Neural progenitor cell (in vitro differentiated cells): Measurements from ENCODE around the gene SCG2. TPM values are rescaled to one million over a fixed set of nuclear protein-coding genes. Genes with fewer than 3 reads are reported as not detected.
A peak's percentile ranks its signal among the peaks of the same experiment; 100 is the strongest.
"Not testable (repeated sequence)": the region's sequence is repeated elsewhere in the genome, so short reads cannot be mapped to it uniquely, and the experiment has no call there.

ENCODE experiments used
- DNase-seq: peaks from one replicate; pipeline ENCODE4 v3.0.0-alpha.2; 2016; ENCODE audit warnings: low spot score
- H2AFZ ChIP-seq: fragments of 200-600 bp; sonication (generic); replicated peaks from 2 replicates; pipeline ENCODE4 v1.6.1; 2016; ENCODE audit warnings: antibody characterized with exemption
- H3F3A ChIP-seq: fragments of 200-600 bp; sonication (generic); 2 replicates; pipeline ENCODE4 v1.6.1; 2016; ENCODE audit warnings: antibody characterized with exemption, low read depth
- H3K27ac ChIP-seq: fragments of 200-600 bp; sonication (generic); 2 replicates; pipeline ENCODE4 v1.5.1; 2016; ENCODE audit warnings: mild to moderate bottlenecking
- H3K27me3 ChIP-seq: fragments of 200-600 bp; sonication (generic); 2 replicates; pipeline ENCODE4 v1.6.1; 2016; ENCODE audit warnings: mild to moderate bottlenecking, moderate library complexity
- H3K36me3 ChIP-seq: fragments of 200-600 bp; sonication (generic); 2 replicates; pipeline ENCODE4 v1.5.1; 2016
- H3K4me1 ChIP-seq: fragments of 200-600 bp; sonication (generic); 2 replicates; pipeline ENCODE4 v1.6.1; 2016; ENCODE audit warnings: mixed run types
- H3K4me2 ChIP-seq: fragments of 200-600 bp; sonication (generic); 2 replicates; pipeline ENCODE4 v1.6.1; 2016
- H3K4me3 ChIP-seq: fragments of 200-600 bp; sonication (generic); 2 replicates; pipeline ENCODE4 v1.5.1; 2016
- H3K79me2 ChIP-seq: fragments of 200-600 bp; sonication (generic); 2 replicates; pipeline ENCODE4 v1.6.1; 2016; ENCODE audit warnings: low read depth
- H3K9ac ChIP-seq: fragments of 200-600 bp; sonication (generic); 2 replicates; pipeline ENCODE4 v1.6.1; 2016
- H3K9me3 ChIP-seq: fragments of 200-600 bp; sonication (generic); 2 replicates; pipeline ENCODE4 v1.5.1; 2016; ENCODE audit warnings: low read depth
- H4K20me1 ChIP-seq: fragments of 200-600 bp; sonication (generic); 2 replicates; pipeline ENCODE4 v1.6.1; 2016; ENCODE audit warnings: low read depth
- H3K27ac Mint-ChIP-seq: 3 replicates; pipeline ENCODE4 v1.8.0; 2021; ENCODE audit warnings: mixed read lengths
- H3K27me3 Mint-ChIP-seq: 2 replicates; pipeline ENCODE4 v1.8.0; 2022; ENCODE audit warnings: low read depth, mild to moderate bottlenecking, inconsistent platforms, moderate library complexity, mixed read lengths; ENCODE audit not compliant: insufficient read depth
- H3K36me3 Mint-ChIP-seq: 3 replicates; pipeline ENCODE4 v1.8.0; 2021; ENCODE audit warnings: mixed read lengths
- H3K4me1 Mint-ChIP-seq: 3 replicates; pipeline ENCODE4 v1.8.0; 2021; ENCODE audit warnings: mixed read lengths
- H3K4me3 Mint-ChIP-seq: 3 replicates; pipeline ENCODE4 v1.8.0; 2021; ENCODE audit warnings: mild to moderate bottlenecking, moderate library complexity, mixed read lengths
- H3K9me3 Mint-ChIP-seq: 3 replicates; pipeline ENCODE4 v1.8.0; 2020; ENCODE audit warnings: mixed read lengths
- EZH2 ChIP-seq: fragments of 200-600 bp; sonication (generic); IDR thresholded peaks from 2 replicates; pipeline ENCODE4 v1.6.1; 2017; ENCODE audit warnings: antibody characterized with exemption, mild to moderate bottlenecking, moderate library complexity
- EZH2phosphoT487 ChIP-seq: fragments of 200-600 bp; sonication (generic); IDR thresholded peaks from 2 replicates; pipeline ENCODE4 v1.6.1; 2017; ENCODE audit warnings: antibody characterized with exemption
- total RNA-seq: library from RNA; depleted of rRNA; stranded (reverse); fragments of >200 nt; gene quantifications from 2 replicates; pipeline ENCODE4 v1.2.3, GENCODE V29; 2015; ENCODE audit warnings: low replicate concordance
- TF ChIP-seq, protein P1 (sequence below): fragments of 200-600 bp; sonication (generic); IDR thresholded peaks from 2 replicates; pipeline ENCODE4 v1.5.1; 2017; ENCODE audit warnings: antibody characterized with exemption, mild to moderate bottlenecking

Gene SCG2
- total RNA-seq, 1 donor from 2014 or later, result 0.04 TPM

DNA sequence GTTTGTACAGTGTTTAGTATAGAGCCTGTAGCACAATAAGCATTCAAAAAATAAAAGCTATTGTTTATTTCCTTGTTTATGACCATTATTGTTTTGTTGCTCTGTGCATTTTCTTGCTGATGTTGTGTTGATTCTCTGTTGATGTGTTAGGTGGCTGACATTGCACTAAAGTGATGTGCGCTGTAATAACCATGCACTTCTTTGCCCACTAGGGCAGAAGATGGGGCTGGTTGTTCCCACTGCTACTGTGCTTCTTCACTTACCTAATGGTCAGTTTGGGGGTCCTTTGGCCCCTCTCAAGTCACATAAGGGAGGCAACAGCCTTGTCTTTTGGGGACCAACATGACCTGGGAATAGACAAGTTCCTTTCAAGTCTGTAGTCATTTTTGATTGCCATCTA lies 6.0 kb downstream of the SCG2 start:
- DNase-seq, result no peak
- Histone ChIP-seq H3F3A (no peaks in the 10 kb centered on the region), H3K79me2 (no peaks in the 10 kb centered on the region), H2AFZ (no peak overlapping the region), H3K9me3 (no peaks in the 10 kb centered on the region), H3K4me2 (no peak overlapping the region), H3K9ac (no peak overlapping the region), H3K4me1 (no peaks in the 10 kb centered on the region), H3K4me3 (no peak overlapping the region), H4K20me1 (no peaks in the 10 kb centered on the region), H3K27me3 (peaks cover 4% of the 10 kb centered on the region), H3K36me3 (no peaks in the 10 kb centered on the region), H3K27ac (no peak overlapping the region)
- no peak for TF ChIP-seq EZH2
- TF ChIP-seq, protein P1, sequence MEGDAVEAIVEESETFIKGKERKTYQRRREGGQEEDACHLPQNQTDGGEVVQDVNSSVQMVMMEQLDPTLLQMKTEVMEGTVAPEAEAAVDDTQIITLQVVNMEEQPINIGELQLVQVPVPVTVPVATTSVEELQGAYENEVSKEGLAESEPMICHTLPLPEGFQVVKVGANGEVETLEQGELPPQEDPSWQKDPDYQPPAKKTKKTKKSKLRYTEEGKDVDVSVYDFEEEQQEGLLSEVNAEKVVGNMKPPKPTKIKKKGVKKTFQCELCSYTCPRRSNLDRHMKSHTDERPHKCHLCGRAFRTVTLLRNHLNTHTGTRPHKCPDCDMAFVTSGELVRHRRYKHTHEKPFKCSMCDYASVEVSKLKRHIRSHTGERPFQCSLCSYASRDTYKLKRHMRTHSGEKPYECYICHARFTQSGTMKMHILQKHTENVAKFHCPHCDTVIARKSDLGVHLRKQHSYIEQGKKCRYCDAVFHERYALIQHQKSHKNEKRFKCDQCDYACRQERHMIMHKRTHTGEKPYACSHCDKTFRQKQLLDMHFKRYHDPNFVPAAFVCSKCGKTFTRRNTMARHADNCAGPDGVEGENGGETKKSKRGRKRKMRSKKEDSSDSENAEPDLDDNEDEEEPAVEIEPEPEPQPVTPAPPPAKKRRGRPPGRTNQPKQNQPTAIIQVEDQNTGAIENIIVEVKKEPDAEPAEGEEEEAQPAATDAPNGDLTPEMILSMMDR, result no peak
- no peak for TF ChIP-seq EZH2phosphoT487
- no peak overlapping the region for H3K27ac Mint-ChIP-seq
- H3K27me3 Mint-ChIP-seq, result no peaks in the 10 kb centered on the region
- no peak overlapping the region for H3K4me3 Mint-ChIP-seq
- no peaks in the 10 kb centered on the region for H3K4me1 Mint-ChIP-seq
- no peaks in the 10 kb centered on the region for H3K9me3 Mint-ChIP-seq
- peaks cover 4% of the 10 kb centered on the region for H3K36me3 Mint-ChIP-seq

DNA sequence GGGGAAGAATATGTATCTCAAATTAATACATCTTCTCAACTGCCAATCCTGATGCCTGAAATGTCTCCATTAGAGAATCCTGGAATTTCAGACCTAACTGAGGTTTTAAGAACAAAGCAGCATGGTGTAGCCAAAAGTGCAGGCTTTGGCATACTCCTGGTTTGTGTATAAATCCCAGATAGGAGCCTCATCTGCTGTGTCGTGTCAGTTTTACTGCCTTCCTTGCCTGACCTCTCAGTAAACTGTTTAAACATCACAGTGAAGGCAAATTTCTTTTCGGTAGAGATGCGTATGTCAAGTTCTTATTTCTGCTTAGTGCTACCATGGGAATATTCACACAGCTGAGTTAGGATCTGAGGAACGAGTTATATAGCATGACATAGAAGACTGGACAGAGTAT lies 7.3 kb downstream of the SCG2 start:
- Histone ChIP-seq H3K79me2 (no peaks in the 10 kb centered on the region), H3K27ac (no peak overlapping the region), H4K20me1 (no peaks in the 10 kb centered on the region), H3K9me3 (no peaks in the 10 kb centered on the region), H3K4me1 (no peaks in the 10 kb centered on the region), H3F3A (no peaks in the 10 kb centered on the region), H3K4me2 (no peak overlapping the region), H2AFZ (no peak overlapping the region), H3K27me3 (no peaks in the 10 kb centered on the region), H3K36me3 (no peaks in the 10 kb centered on the region), H3K4me3 (no peak overlapping the region), H3K9ac (no peak overlapping the region)
- TF ChIP-seq EZH2phosphoT487, result no peak
- TF ChIP-seq, protein P1, result no peak
- no peak for DNase-seq
- Mint-ChIP-seq H3K27ac (no peak overlapping the region), H3K4me1 (no peaks in the 10 kb centered on the region), H3K4me3 (no peak overlapping the region), H3K27me3 (no peaks in the 10 kb centered on the region), H3K36me3 (peaks cover 4% of the 10 kb centered on the region), H3K9me3 (no peaks in the 10 kb centered on the region)

DNA sequence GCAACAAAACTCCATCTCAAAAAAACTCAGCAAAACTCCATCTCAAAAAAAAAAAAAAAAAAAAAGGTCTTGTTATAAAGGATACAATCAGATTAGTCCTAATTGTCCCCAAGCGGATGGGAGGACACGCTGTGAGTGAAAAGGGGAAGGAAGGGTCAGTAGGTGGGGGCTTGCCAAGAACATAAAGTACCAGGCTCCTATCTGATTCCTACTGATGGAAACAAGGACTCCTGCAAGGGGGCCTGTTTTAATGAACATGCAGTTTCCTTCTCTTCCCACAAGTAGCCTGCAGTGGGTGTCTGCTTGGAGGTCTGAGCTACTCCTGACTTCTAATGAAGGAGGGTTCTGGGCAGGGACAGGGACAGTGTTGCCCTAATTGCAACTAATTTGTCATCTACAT lies 7.9 kb downstream of the SCG2 start:
- no peaks in the 10 kb centered on the region for H3K9me3 Mint-ChIP-seq
- H3K27ac Mint-ChIP-seq, result no peak overlapping the region
- Histone ChIP-seq H3K4me1 (no peaks in the 10 kb centered on the region), H4K20me1 (no peaks in the 10 kb centered on the region), H3K79me2 (no peaks in the 10 kb centered on the region), H3K9ac (no peak overlapping the region), H3K27me3 (no peaks in the 10 kb centered on the region), H2AFZ (no peak overlapping the region), H3K27ac (no peak overlapping the region), H3K4me2 (no peak overlapping the region), H3K4me3 (no peak overlapping the region), H3F3A (no peaks in the 10 kb centered on the region), H3K36me3 (no peaks in the 10 kb centered on the region), H3K9me3 (no peaks in the 10 kb centered on the region)
- peaks cover 4% of the 10 kb centered on the region for H3K36me3 Mint-ChIP-seq
- no peak overlapping the region for H3K4me3 Mint-ChIP-seq
- no peaks in the 10 kb centered on the region for H3K4me1 Mint-ChIP-seq
- H3K27me3 Mint-ChIP-seq, result no peaks in the 10 kb centered on the region
- no peak for DNase-seq
- TF ChIP-seq, protein P1, result no peak
- no peak for TF ChIP-seq EZH2phosphoT487

DNA sequence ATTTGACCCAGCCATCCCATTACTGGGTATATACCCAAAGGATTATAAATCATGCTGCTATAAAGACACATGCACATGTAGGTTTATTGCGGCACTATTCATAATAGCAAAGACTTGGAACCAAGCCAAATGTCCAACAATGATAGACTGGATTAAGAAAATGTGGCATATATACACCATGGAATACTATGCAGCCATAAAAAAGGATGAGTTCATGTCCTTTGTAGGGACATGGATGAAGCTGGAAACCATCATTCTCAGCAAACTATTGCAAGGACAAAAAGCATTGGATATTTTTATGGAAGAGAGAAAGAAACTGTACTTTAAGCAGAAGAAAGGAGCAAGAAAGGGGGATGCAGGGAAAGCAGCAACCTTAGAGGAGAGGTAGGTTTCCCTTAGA lies 9.5 kb downstream of the SCG2 start:
- H3K4me3 ChIP-seq, H3K27me3 ChIP-seq, H3F3A ChIP-seq, H3K4me2 ChIP-seq, H2AFZ ChIP-seq, H3K9me3 ChIP-seq, H3K4me1 Mint-ChIP-seq, H3K27ac ChIP-seq, H3K36me3 Mint-ChIP-seq, DNase-seq, H4K20me1 ChIP-seq, H3K27me3 Mint-ChIP-seq, H3K27ac Mint-ChIP-seq, H3K9me3 Mint-ChIP-seq, H3K36me3 ChIP-seq, H3K9ac ChIP-seq, H3K79me2 ChIP-seq: not testable (repeated sequence)
- peak overlapping the region; percentile 27 for H3K4me3 Mint-ChIP-seq
- H3K4me1 ChIP-seq, result peaks cover 14% of the 10 kb centered on the region
